ENCODE results near the gene PON1. TPM values are rescaled to one million over a fixed set of nuclear protein-coding genes. Genes with fewer than 3 reads are reported as not detected.

Gene PON1
- total RNA-seq, 1 donor from 2014 or later: not detected

- POLR2A ChIA-PET: no interaction called here
- TF ChIP-seq CTCF (IDR thresholded peaks at IDR 0.05): no peak
- intact Hi-C loops (cut with micrococcal nuclease): no loop called here
- ATAC-seq (ENCODE audit: low read depth) (no peak), DNase-seq (no peak)
- Mint-ChIP-seq H3K27ac (no peak overlapping the region), H3K4me1 (no peaks in the 10 kb centered on the region), H3K9me3 (no peaks in the 10 kb centered on the region), H3K27me3 (no peaks in the 10 kb centered on the region), H3K4me3 (no peak overlapping the region), H3K36me3 (ENCODE audit: low read depth) (no peaks in the 10 kb centered on the region)
- CTCF ChIA-PET: no interaction called here
These were observed 34.0 kb downstream of the PON1 start for GRCh38 chr7:95290166-95290830.

GRCh38 chr7:95286096-95286495 lies 38.2 kb downstream of the PON1 start:
- CTCF ChIA-PET: no interaction called here
- no peaks in the 10 kb centered on the region for H3K36me3 Mint-ChIP-seq (ENCODE audit: low read depth)
- H3K27ac Mint-ChIP-seq: no peak overlapping the region
- H3K4me3 Mint-ChIP-seq: no peak overlapping the region
- TF ChIP-seq CTCF (IDR thresholded peaks at IDR 0.05): no peak
- POLR2A ChIA-PET: no interaction called here
- no peak for DNase-seq
- no peak for ATAC-seq (ENCODE audit: low read depth)
- no peaks in the 10 kb centered on the region for H3K4me1 Mint-ChIP-seq
- no peaks in the 10 kb centered on the region for H3K27me3 Mint-ChIP-seq
- intact Hi-C loops (cut with micrococcal nuclease): no loop called here
- no peaks in the 10 kb centered on the region for H3K9me3 Mint-ChIP-seq

DNA sequence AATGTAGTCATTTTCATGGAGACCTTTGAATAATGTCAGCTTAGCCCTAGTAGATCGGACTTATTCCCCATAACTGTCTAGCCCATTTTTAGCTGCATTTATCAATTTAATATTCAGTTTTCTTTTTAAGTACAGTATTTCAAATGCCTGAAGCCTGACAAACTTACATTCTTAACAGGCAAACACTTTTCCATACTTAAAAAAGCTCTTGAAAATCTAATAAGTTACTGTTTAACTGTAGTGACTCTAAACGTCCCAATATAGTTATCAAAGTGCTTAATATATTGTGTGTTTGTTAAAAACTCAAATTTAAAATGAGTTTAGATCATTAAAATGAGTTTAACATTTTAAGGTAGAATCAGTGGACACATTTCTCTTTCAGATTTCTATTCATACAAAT lies 44.9 kb downstream of the PON1 start:
- Mint-ChIP-seq H3K9me3 (no peaks in the 10 kb centered on the region), H3K36me3 (ENCODE audit: low read depth) (no peaks in the 10 kb centered on the region), H3K4me1 (no peaks in the 10 kb centered on the region), H3K27me3 (no peaks in the 10 kb centered on the region), H3K27ac (no peak overlapping the region), H3K4me3 (no peak overlapping the region)
- DNase-seq (no peak), ATAC-seq (ENCODE audit: low read depth) (no peak)
- ChIA-PET POLR2A (no interaction called here), CTCF (no interaction called here)
- no peak for TF ChIP-seq CTCF (IDR thresholded peaks at IDR 0.05)
- intact Hi-C loops (cut with micrococcal nuclease): no loop called here

- Mint-ChIP-seq H3K36me3 (ENCODE audit: low read depth) (no peaks in the 10 kb centered on the region), H3K27ac (no peak overlapping the region), H3K4me3 (no peak overlapping the region), H3K9me3 (no peaks in the 10 kb centered on the region), H3K27me3 (no peaks in the 10 kb centered on the region), H3K4me1 (no peaks in the 10 kb centered on the region)
- no peak for DNase-seq
- intact Hi-C loops (cut with micrococcal nuclease): no loop called here
- CTCF ChIA-PET: no interaction called here
- POLR2A ChIA-PET: no interaction called here
- no peak for ATAC-seq (ENCODE audit: low read depth)
- TF ChIP-seq CTCF (IDR thresholded peaks at IDR 0.05): no peak
These were observed 48.2 kb downstream of the PON1 start for GRCh38 chr7:95276114-95276513.

- CTCF ChIA-PET: no interaction called here
- Mint-ChIP-seq H3K4me1 (no peaks in the 10 kb centered on the region), H3K4me3 (no peak overlapping the region), H3K27ac (no peak overlapping the region), H3K36me3 (ENCODE audit: low read depth) (no peaks in the 10 kb centered on the region), H3K27me3 (no peaks in the 10 kb centered on the region), H3K9me3 (no peaks in the 10 kb centered on the region)
- no peak for ATAC-seq (ENCODE audit: low read depth)
- POLR2A ChIA-PET: no interaction called here
- TF ChIP-seq CTCF (IDR thresholded peaks at IDR 0.05): no peak
- intact Hi-C loops (cut with micrococcal nuclease): no loop called here
- DNase-seq: no peak
These were observed 54.7 kb downstream of the PON1 start for GRCh38 chr7:95269640-95270039.
